Osteocyte (in vitro differentiated cells): ENCODE data around the gene MACO1. TPM values are rescaled to one million over a fixed set of nuclear protein-coding genes. Genes with fewer than 3 reads are reported as not detected.

ENCODE experiments used
- DNase-seq: peaks from one replicate; pipeline ENCODE4 v3.0.0; 2021; ENCODE audit warnings: mixed read lengths; ENCODE audit not compliant: unreplicated experiment; ENCODE audit errors: extremely low spot score
- H3K27ac Mint-ChIP-seq: one replicate; pipeline ENCODE4 v1.8.0; 2021; ENCODE audit warnings: mild to moderate bottlenecking, mixed read lengths; ENCODE audit not compliant: unreplicated experiment
- H3K27me3 Mint-ChIP-seq: one replicate; pipeline ENCODE4 v1.8.0; 2021; ENCODE audit warnings: mixed read lengths; ENCODE audit not compliant: unreplicated experiment
- H3K36me3 Mint-ChIP-seq: one replicate; pipeline ENCODE4 v1.8.0; 2021; ENCODE audit warnings: mixed read lengths; ENCODE audit not compliant: unreplicated experiment
- H3K4me1 Mint-ChIP-seq: one replicate; pipeline ENCODE4 v1.8.0; 2021; ENCODE audit warnings: mixed read lengths; ENCODE audit not compliant: unreplicated experiment
- H3K4me3 Mint-ChIP-seq: one replicate; pipeline ENCODE4 v1.8.0; 2021; ENCODE audit warnings: mild to moderate bottlenecking, moderate library complexity, mixed read lengths; ENCODE audit not compliant: unreplicated experiment
- H3K9me3 Mint-ChIP-seq: one replicate; pipeline ENCODE4 v1.8.0; 2021; ENCODE audit warnings: mixed read lengths; ENCODE audit not compliant: unreplicated experiment
- CTCF ChIP-seq: fragments of 200-600 bp; sonication (generic); IDR thresholded peaks from 2 replicates; pipeline ENCODE4 v1.5.0; 2021; ENCODE audit warnings: antibody characterized with exemption, mild to moderate bottlenecking, moderate library complexity
- total RNA-seq: library from RNA; stranded (reverse); gene quantifications from 2 replicates; pipeline ENCODE4 v1.2.1, GENCODE V29; 2021

MACO1 gene
- total RNA-seq, 1 donor from 2014 or later, result 30.7 TPM

GRCh38 chr1:25500694-25501093, 70.0 kb downstream of the MACO1 start:
- peak overlapping the region; percentile 86 for H3K27ac Mint-ChIP-seq
- no peaks in the 10 kb centered on the region for H3K27me3 Mint-ChIP-seq
- peaks cover 51% of the 10 kb centered on the region for H3K4me1 Mint-ChIP-seq
- H3K4me3 Mint-ChIP-seq, result no peak overlapping the region
- H3K36me3 Mint-ChIP-seq, result peaks cover 33% of the 10 kb centered on the region
- no peak for TF ChIP-seq CTCF
- H3K9me3 Mint-ChIP-seq, result no peaks in the 10 kb centered on the region
- DNase-seq, result peak; percentile 34

- Mint-ChIP-seq H3K9me3 (no peaks in the 10 kb centered on the region), H3K4me3 (no peak overlapping the region), H3K4me1 (peaks cover 59% of the 10 kb centered on the region), H3K27ac (peak overlapping the region; percentile 86), H3K36me3 (peaks cover 32% of the 10 kb centered on the region), H3K27me3 (no peaks in the 10 kb centered on the region)
- peak; percentile 70 for DNase-seq
- peak; percentile 26 for TF ChIP-seq CTCF
These were observed 70.8 kb downstream of the MACO1 start for GRCh38 chr1:25501235-25502058.

GRCh38 chr1:25502957-25503356, 72.3 kb downstream of the MACO1 start:
- peak overlapping the region; percentile 3 for H3K27ac Mint-ChIP-seq
- peak; percentile 23 for DNase-seq
- TF ChIP-seq CTCF, result no peak

GRCh38 chr1:25503551-25504426, 73.1 kb downstream of the MACO1 start:
- Mint-ChIP-seq H3K9me3 (no peaks in the 10 kb centered on the region), H3K27ac (no peak overlapping the region)

More at GRCh38 chr1:25502957-25503356, 72.3 kb downstream of the MACO1 start:
- Mint-ChIP-seq H3K4me1 (peaks cover 65% of the 10 kb centered on the region), H3K27me3 (no peaks in the 10 kb centered on the region), H3K9me3 (no peaks in the 10 kb centered on the region), H3K4me3 (no peak overlapping the region), H3K36me3 (peaks cover 23% of the 10 kb centered on the region)

More at GRCh38 chr1:25503551-25504426, 73.1 kb downstream of the MACO1 start:
- peak; percentile 54 for TF ChIP-seq CTCF
- Mint-ChIP-seq H3K36me3 (peaks cover 16% of the 10 kb centered on the region), H3K4me3 (no peak overlapping the region), H3K4me1 (peaks cover 65% of the 10 kb centered on the region), H3K27me3 (no peaks in the 10 kb centered on the region)
- peak; percentile 81 for DNase-seq
